ENCODE results near the gene CLDN15. TPM values are rescaled to one million over a fixed set of nuclear protein-coding genes. Genes with fewer than 3 reads are reported as not detected.
A peak's percentile ranks its signal among the peaks of the same experiment; 100 is the strongest.
"Not testable (repeated sequence)": the region's sequence is repeated elsewhere in the genome, so short reads cannot be mapped to it uniquely, and the experiment has no call there.

CLDN15 gene, protein sequence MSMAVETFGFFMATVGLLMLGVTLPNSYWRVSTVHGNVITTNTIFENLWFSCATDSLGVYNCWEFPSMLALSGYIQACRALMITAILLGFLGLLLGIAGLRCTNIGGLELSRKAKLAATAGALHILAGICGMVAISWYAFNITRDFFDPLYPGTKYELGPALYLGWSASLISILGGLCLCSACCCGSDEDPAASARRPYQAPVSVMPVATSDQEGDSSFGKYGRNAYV
- total RNA-seq: 2.1 and 3.2 TPM in 2 replicates

DNA sequence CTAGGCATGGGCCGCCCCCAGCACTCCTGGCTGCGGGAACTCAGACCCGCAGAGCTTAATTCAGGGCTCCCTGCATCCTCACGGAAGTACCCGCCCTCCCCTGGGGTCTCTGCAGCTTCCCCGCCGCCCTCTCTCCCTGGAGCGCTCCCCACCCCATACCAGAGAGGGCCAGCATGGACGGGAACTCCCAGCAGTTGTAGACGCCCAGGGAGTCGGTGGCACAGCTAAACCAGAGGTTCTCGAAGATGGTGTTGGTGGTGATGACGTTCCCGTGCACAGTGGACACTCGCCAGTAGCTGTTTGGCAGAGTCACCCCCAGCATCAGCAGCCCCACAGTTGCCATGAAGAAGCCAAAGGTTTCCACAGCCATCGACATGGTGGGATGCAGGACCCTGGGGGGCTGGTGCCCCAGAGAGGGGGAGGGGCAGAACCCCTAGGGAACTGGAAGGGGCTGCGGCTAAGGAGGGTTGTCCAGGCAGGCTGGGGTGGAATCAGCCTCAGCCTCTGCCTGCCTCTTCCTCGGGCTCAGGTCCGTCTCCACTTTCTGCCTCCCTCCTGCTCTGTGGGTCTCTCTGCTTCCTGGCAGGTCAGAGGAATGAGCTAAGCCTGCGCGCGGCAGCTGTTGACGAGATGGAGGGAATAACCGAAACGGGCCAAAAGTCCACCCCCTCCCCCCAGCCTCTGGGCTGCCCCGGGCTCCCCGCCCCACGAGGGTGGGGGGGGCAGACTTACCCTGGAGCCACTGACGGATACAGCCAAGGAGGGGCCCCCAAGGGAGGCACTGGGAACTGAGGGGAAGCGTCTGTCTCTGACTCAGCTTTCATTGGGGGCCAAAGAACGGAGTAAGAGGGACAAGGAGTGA lies at the start of gene CLDN15:
CLDN15 (minus strand) TSS at position 597 of the 862 bp plus-strand sequence; CDS start at position 376, 221 bp downstream.
- peak in 1 of 2 donors; percentile 49 for DNase-seq (ENCODE audit: low read depth in 2 of 2)

DNA sequence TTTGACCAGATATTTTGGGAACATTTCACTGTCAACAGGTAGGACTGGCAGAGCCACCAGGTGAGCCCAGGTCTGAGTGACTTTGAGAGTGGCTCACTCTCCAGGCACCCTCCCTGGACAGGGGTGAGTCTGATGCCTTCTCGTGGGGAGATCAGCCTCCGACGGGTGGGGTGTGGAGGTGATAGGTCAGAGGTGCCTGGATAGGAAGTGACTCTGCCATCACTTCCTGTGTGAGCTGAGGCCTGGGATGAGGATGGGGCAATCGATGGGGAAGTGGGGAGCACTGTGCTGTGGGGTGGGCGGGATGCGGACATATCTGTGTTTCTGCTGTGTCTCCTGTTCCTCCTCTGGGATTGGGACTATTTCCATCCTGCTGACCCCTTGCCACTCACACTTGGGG lies 49.4 kb upstream of the CLDN15 start:
- DNase-seq (ENCODE audit: low read depth in 2 of 2): no peak

DNA sequence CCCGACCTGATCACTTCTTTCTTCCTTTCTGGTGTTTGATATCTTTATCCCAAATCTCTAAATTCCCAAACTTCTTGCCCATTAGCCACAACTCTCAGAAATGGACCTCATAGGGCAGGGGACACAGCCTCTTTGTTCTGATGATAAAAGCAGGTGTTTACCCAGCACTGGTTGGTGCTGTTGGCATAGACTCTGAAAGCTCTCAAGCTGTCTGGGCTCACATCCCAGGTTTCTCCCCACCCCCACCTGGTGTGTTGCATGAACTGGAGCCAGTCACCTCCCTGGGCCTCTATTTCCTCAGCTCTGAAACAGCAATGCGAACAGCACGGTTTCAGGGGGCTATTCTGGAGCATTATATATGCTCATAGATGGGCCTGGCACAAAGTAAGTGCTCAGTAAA lies 48.3 kb upstream of the CLDN15 start:
- DNase-seq (ENCODE audit: low read depth in 2 of 2): not testable (repeated sequence)

DNA sequence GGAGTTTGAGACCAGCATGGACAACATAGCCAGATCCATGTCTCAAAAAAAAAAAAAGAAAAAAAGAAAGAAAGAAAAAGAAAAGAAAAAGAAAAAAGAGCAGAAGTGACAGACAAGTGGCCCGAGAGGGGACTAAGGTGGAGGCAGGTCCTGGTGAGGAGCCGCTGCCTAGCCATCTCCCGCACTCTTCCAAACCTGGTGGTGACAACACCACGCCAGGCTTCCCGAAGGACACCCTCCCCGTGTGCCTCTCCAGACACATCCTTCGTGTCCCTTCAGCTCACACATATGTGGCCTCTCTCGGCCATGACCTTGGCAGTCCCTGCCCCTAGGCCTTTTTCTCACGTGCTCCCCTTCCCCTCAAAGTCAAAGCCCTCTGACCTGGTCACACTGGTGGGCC lies 47.6 kb upstream of the CLDN15 start:
- DNase-seq (ENCODE audit: low read depth in 2 of 2): no peak

DNA sequence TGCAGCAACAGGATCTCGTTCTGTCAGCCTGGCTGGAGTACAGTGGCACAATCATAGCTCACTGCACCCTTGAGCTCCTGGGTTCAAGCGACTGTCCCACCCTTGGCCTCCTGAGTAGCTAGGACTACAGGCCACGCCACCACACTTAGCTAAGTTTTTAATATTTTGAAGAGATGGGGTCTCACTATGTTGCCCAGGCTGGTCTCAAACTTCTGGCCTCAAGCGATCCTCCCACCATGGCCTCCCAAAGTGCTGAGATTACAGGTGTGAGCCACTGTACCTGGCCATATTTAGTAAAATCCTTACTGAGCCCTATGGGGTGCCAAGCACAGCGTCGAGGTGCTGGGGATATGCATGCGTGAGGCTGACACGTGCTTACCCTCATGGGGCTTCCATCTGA lies 43.3 kb upstream of the CLDN15 start:
- not testable (repeated sequence) for DNase-seq (ENCODE audit: low read depth in 2 of 2)

DNA sequence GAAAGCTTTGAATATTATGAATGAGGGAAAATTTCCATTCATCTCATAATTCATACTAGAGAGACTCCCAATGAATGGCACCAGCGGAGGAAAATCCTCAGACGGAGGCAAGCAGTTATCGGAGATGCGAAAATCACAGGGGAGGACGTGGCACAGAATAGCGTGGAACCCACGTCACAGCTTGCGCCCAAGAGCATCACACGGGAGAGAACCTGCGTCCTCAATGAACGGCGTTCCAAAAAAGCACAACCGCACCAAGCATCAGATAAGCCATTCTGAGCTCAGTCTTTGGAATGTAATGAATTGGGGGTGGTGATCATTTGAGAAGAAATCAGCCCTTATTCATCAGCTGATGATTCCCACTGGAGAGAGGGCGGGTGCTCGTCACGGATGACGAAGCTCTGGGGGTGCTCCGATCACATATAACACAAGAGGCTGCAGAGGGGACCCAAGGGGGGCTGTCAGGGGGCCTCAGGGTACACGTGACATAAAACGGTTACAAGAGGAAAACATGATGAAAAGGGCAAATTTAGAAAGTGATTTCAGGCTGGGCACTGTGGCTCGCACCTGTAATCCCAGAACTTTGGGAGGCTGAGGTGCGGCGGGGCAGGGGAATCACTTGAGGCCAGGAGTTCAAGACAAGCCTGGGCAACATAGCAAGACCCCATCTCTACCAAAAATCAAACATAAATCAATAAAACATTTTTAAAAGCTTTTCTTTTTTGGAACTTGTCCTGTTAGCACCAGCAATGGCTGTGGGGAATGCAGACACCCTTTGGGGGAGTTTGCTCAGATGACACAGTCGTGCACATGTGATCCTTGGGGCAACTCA lies 41.1 kb upstream of the CLDN15 start:
- DNase-seq (ENCODE audit: low read depth in 2 of 2): no peak

DNA sequence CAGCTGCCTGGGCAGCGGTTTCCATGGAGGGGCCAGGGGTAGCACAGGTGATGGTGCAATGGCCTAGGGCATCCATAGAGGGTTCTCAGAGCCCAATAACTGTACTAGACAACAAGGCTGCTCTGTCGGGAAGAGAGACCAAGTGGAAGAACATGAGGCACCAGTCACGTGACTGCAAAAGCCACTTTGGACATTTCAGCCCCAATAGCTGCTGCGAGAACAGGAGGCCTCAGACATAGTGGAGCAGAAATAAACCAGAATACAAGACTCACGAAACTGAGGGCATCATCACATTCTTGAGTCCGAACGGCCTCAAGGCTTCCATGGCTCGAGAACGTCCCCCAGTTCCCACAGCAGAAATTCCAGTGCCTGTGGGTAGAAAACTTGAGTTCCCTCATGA lies 39.6 kb upstream of the CLDN15 start:
- no peak for DNase-seq (ENCODE audit: low read depth in 2 of 2)

DNA sequence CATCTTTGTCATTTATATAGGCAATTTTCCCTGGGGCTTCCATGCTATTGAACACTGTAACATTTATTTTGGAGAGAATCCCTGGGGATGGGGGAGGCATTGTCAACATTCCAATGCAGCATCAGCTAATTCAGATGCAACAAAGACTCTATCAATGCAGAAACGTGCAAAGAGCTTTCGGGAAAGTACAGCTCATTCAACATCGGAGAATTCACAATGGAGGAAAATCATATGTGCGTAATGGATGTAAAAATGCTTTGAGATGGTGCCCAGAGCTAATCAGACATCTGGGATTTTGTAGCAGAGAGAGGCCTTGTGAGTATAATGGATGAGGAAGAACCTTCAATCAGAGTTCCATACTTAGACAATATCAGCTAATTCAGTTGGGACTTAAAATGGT lies 35.6 kb upstream of the CLDN15 start:
- no peak for DNase-seq (ENCODE audit: low read depth in 2 of 2)

DNA sequence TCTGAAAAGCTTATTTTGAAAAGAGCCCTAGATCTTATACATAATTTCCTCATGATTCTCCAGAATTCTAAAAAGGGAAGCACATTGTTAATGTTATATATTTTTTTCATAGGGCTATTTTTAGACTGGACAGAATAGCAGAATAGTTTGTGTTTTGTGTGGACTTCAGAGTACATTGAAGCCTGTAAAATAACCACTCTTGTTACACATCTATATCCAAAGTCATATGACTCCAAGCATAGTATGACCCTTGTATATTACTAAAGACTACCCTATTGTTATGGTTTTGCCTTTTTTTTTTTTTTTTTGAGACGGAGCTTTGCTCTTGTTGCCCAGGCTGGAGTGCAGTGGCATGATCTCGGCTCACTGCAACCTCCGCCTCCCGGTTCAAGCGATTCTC lies 33.4 kb upstream of the CLDN15 start:
- DNase-seq (ENCODE audit: low read depth in 2 of 2): no peak

DNA sequence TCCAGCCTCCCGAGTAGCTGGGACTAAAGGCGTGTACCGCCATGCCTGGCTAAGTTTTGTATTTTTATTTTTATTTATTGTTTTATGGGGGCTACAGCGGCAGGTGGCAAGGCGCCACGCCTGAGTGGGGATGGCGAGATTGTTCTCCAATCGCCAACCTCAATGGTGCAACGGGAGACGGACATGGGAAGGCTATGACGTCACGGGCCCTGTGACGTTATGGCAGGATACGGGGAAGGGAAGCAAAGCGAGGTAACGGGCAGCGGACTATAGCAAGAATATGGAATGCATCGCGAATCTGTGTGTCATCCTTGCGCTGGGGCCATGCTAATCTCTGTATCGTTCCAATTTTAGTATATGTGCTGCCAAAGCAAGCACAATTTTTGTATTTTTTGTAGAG lies 32.1 kb upstream of the CLDN15 start:
- no peak for DNase-seq (ENCODE audit: low read depth in 2 of 2)

DNA sequence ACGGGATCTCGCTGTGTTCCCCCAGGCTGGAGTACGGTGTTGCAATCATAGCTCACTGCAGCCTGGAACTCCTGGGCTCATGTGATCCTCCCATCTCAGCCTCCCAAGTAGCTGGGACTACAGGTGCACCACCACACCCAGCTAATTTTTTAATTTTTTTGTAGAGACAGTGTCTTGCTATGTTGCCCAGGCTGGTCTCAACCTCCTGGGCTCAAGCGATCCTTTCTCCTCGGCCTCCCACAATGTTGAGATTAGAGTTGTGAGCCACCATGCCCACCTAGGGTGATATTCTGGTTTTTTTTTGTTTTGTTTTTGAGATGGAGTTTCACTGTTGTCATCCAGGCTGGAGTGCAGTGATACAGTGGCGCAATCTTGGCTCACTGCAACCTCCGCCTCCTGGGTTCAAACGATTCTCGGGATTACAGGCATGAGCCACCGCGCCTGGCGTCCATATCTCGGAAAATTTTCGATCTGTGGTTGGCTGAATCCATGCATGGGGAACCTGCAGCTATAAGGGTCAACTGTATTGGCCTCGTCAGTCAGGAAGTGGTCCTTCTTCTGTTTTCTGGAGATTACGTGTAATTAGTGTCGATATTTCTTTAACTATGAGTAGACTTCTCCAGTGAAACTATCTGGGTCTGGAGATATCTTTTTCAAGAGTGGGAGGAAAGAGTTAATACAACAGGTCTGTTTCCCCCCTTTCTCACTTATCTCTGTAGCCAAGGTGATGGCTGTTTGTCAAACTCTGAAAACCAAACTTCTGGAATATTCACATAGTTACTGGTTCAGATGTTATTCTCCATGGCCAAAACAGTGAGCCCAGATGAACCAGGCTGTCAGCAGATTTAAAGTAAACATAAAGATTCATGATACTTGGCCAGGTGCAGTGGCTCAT lies 28.3 kb upstream of the CLDN15 start:
- no peak for DNase-seq (ENCODE audit: low read depth in 2 of 2)

DNA sequence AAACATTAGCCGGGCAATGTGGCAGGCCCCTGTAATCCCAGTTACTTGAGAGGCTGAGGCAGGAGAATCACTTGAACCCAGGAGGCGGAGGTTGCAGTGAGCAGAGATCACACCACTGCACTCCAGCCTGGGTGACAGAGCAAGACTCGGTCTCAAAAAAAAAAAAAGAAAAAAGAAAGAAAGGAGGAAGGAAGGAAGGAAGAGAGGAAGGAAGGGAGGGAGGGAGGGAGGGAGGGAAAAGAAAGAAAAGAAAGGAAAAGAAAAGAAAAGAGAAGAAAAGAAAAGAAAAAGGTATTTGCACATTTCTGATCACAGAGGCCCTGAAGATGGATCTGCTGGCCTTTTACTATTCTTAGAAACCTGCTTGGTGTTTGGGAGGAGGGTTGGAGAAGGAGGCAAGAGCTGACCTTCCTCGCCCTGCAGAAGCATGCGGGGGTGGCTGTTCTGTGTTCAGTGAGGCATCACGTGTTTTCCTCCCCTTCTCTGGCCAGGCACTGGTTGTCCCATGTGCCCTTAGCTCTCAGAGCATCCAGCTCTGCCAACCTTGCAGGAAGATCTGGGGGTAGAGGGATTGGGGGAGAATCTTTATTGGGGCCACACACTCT lies 26.6 kb upstream of the CLDN15 start:
- DNase-seq (ENCODE audit: low read depth in 2 of 2): not testable (repeated sequence)

DNA sequence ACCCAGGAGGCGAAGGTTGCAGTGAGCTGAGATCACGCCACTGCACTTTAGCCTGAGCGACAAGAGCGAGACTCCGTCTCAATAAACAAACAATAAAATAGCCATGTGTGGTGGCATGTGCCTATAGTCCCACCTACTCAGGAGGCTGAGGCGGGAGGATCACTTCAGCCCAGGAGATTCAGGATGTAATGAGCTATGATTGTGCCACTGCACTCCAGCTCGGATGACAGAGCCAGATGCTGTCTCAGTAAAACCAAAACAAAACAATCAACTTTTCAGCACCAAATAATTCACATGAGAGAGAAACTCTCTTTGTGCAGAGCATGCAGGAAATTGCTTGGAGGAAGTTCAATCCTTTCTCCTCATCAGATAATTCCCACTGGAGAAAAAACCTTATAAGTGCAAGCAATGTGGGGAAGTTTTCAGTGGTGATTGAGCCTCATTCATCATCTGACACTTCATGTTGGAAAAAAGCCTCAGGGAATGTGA lies 20.7 kb upstream of the CLDN15 start:
- no peak for DNase-seq (ENCODE audit: low read depth in 2 of 2)

DNA sequence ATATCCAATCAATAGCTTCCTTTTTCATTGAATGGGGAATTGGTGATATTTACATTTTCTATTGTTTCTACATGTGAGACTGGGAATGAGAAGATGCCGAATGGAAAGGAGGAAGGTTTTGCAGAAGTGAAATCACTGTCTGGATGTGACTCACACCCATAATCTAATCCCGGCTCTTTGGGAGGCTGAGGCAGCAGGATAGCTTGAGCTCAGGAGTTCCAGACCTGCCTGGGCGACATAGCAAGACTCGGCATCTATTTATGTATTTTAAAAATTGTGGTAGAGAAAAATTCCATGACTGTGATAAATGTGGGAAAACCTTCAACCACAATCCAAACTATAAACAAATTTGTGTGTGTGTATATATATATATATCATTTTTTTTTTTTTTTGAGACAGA lies 18.2 kb upstream of the CLDN15 start:
- DNase-seq (ENCODE audit: low read depth in 2 of 2): no peak

DNA sequence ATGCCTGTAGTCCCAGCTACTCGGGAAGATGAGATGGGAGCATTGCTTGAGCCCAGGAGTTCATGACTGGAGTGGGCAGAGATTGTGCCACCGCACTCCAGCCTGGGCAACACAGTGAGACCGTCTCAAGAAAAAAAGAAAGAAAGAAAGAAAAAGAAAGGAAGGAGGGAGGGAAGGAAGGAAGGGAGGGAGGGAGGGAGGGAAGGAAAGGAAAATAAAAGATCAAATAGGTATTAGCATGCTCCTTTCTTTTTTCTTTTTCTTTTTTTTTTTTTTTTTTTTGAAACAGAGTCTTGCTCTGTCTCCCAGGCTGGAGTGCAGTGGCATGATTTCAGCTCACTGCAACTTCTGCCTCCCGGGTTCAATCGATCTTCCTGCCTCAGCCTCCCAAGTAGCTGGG lies 15.6 kb upstream of the CLDN15 start:
- not testable (repeated sequence) for DNase-seq (ENCODE audit: low read depth in 2 of 2)

DNA sequence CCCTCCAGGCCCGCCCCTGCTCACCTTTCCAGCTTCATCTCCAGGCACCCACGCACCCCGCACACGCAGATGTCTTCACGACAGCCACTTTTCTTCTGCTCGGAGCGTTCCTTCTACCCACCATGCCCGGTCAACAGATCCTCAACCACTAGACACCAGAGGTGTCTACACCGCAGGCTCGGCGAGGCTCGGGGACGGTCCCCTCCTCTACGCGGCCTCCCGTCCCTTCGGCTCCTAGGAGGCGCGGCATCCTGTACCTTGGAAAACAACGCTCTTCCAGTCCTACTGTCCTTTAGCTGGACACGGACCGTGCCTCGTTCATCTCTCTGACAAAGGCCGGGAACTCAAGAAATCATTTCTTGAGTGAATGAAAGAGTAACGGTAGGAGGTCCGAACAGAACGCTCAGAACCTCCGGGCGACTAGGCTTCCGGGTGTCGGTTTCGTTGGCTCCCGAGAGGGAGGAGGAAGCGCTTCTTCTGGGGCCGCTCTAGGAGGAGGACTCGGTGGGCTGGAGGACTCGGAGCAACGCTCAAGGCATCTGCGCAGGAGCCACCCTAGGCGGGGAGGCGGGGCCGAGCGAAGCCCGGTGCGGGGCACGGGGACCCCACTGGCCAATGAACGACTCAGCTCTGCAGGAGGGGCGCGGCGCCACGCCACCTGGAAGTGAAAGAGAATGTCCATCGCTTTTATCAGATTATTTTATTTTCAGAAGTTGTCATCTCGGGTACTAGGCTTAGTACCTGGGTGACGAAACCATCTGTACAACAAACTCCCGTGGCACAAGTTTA lies 14.5 kb upstream of the CLDN15 start:
- DNase-seq (ENCODE audit: low read depth in 2 of 2): peak; percentile 96 to 99

DNA sequence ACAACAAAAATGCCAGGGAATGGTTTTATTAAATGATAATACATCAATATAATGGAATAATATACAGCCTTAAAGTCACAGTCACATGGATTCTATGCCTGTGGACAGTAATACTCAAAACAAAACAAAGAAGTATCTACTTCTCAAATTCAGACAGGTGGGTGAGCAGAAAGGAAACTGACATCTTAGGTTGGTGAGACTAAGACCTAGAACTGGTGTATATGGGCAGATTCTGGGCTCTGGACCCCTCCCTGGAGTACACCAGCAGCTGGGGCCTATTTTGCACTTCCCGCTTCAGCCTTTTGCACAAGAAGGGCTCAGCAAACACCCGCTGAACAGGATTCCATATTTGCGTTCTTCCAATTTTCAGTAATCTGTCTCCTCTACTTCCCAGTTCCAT lies 12.7 kb upstream of the CLDN15 start:
- DNase-seq (ENCODE audit: low read depth in 2 of 2): no peak

DNA sequence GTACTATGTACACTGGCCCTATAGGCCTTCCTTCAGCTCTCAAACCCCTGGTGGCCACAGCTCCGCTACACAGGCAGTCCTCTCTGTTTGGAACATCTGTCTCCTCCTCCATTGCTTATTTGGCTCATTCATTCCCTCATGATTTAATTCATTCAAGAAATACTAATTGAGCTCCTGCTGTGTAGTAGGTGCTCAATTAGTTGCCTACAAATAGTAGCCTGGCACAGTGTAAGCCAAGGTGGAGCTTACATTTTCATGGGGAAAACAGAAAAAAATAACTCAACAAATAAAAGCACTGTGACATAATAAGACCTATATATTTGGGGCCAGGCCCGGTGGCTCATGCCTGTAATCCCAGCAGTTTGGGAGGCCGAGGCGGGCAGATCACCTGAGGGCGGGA lies 10.7 kb upstream of the CLDN15 start:
- DNase-seq (ENCODE audit: low read depth in 2 of 2): no peak

DNA sequence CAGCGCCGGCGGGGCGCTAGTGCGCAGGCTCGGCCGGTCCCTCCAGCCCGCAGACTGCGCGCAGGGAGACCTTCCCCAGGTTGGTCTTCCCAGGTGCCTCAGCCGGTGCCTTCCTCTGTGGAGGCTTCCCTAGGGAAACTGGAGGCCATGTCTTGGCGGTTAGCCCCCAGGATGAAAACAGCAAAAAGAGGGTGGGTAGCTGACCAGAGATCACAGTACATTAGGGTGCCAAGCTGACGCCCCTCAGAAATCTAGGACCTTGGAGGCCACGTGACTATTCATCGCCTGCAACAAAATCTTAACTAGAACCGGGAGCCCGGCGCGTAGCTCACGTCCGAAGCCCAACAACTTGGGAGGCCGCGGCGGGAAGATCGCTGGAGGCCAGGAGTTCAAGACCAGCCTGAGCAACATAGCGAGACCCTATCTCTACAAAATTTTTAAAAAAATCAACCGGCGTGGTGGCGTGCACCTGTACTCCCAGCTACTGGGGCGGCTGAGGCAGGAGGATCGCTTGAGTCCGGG lies 7.6 kb upstream of the CLDN15 start:
- no peak for DNase-seq (ENCODE audit: low read depth in 2 of 2)
